CD14-positive monocyte (primary cell): ENCODE measurements around the gene PLXNA4. TPM values are rescaled to one million over a fixed set of nuclear protein-coding genes. Genes with fewer than 3 reads are reported as not detected.

Source experiments
- DNase-seq, 3 donors: peaks; one replicate each; pipeline ENCODE4 v3.0.0-alpha.2; 2011 to 2022
- H2AFZ ChIP-seq: 2 replicates; pipeline ENCODE4 v1.6.0; 2012; ENCODE audit warnings: mild to moderate bottlenecking, low read depth, low read length, inconsistent platforms; ENCODE audit not compliant: insufficient read depth, poor library complexity, severe bottlenecking
- H3K27ac ChIP-seq, 2 donors: 1 replicate in 1 of 2; 2 replicates in 1 of 2; pipeline ENCODE4 v1.5.1; 2012 to 2013; ENCODE audit warnings: low read length in 2 of 2, control low read depth in 1 of 2, inconsistent platforms in 1 of 2, low read depth in 1 of 2, mild to moderate bottlenecking in 1 of 2
- H3K27me3 ChIP-seq, 2 donors: one replicate each; pipeline versions ENCODE4 v1.6.0 to v1.6.1; 2011 to 2013; ENCODE audit warnings: low read length in 2 of 2; ENCODE audit not compliant: control insufficient read depth in 2 of 2, insufficient read depth in 2 of 2
- H3K36me3 ChIP-seq, 2 donors: replicated peaks in 1 of 2; 1 replicate in 1 of 2; 2 replicates in 1 of 2; pipeline versions ENCODE4 v1.5.1 to v1.6.1; 2012 to 2013; ENCODE audit warnings: low read length in 2 of 2, control low read depth in 1 of 2, inconsistent platforms in 1 of 2, mild to moderate bottlenecking in 1 of 2; ENCODE audit not compliant: insufficient read depth in 2 of 2, control insufficient read depth in 1 of 2
- H3K4me1 ChIP-seq, 2 donors: 1 replicate in 1 of 2; 2 replicates in 1 of 2; pipeline versions ENCODE4 v1.5.1 to v1.6.1; 2012 to 2013; ENCODE audit warnings: low read length in 2 of 2, control low read depth in 1 of 2, inconsistent platforms in 1 of 2, mild to moderate bottlenecking in 1 of 2, moderate library complexity in 1 of 2; ENCODE audit not compliant: insufficient read depth in 2 of 2, control insufficient read depth in 1 of 2
- H3K4me2 ChIP-seq: replicated peaks from 2 replicates; pipeline ENCODE3; 2012; ENCODE audit warnings: low read length, moderate library complexity, mild to moderate bottlenecking; ENCODE audit not compliant: poor library complexity, severe bottlenecking; ENCODE audit errors: extremely low read depth
- H3K4me3 ChIP-seq, 3 experiments: fragments of 200-600 bp in 1 of 3; sonication (generic) in 1 of 3; replicated peaks in 1 of 3; 1 replicate in 2 of 3; 2 replicates in 1 of 3; pipeline ENCODE4 v1.5.1; 2011 to 2013; ENCODE audit warnings: low read length in 3 of 3, mild to moderate bottlenecking in 3 of 3, control low read depth in 2 of 3, low read depth in 2 of 3, inconsistent platforms in 1 of 3, moderate library complexity in 1 of 3
- H3K79me2 ChIP-seq: 2 replicates; pipeline ENCODE4 v1.6.0; 2012; ENCODE audit warnings: mild to moderate bottlenecking, control low read depth, inconsistent platforms, low read length, moderate library complexity; ENCODE audit not compliant: insufficient read depth
- H3K9ac ChIP-seq: 2 replicates; pipeline ENCODE4 v1.6.0; 2017; ENCODE audit warnings: low read length, mild to moderate bottlenecking; ENCODE audit not compliant: insufficient read depth, poor library complexity, severe bottlenecking
- H3K9me3 ChIP-seq, 2 donors: replicated peaks in 1 of 2; 1 replicate in 1 of 2; 2 replicates in 1 of 2; pipeline versions ENCODE4 v1.5.1 to v1.6.1; 2012 to 2013; ENCODE audit warnings: low read length in 2 of 2, control low read depth in 1 of 2; ENCODE audit not compliant: control insufficient read depth in 1 of 2, insufficient read depth in 1 of 2
- H4K20me1 ChIP-seq: 2 replicates; pipeline ENCODE4 v1.6.0; 2012; ENCODE audit warnings: mild to moderate bottlenecking, low read length, control low read depth, moderate library complexity; ENCODE audit not compliant: insufficient read depth
- H3K27ac Mint-ChIP-seq, 7 donors: one replicate each; pipeline ENCODE4 v1.8.0; 2020; ENCODE audit warnings: mild to moderate bottlenecking in 7 of 7, mixed read lengths in 7 of 7, moderate library complexity in 6 of 7, inconsistent platforms in 2 of 7
- H3K27me3 Mint-ChIP-seq, 3 donors: one replicate each; pipeline ENCODE4 v1.8.0; 2021 to 2022; ENCODE audit warnings: low read depth in 3 of 3, mild to moderate bottlenecking in 3 of 3, mixed read lengths in 3 of 3, moderate library complexity in 3 of 3, inconsistent platforms in 1 of 3
- H3K36me3 Mint-ChIP-seq, 2 donors: one replicate each; pipeline ENCODE4 v1.8.0; 2020; ENCODE audit warnings: mixed read lengths in 2 of 2, inconsistent platforms in 1 of 2, mild to moderate bottlenecking in 1 of 2
- H3K4me1 Mint-ChIP-seq: one replicate; pipeline ENCODE4 v1.8.0; 2020; ENCODE audit warnings: mild to moderate bottlenecking, mixed read lengths
- H3K4me3 Mint-ChIP-seq, 2 donors: one replicate each; pipeline ENCODE4 v1.8.0; 2020; ENCODE audit warnings: mild to moderate bottlenecking in 2 of 2, mixed read lengths in 2 of 2, moderate library complexity in 1 of 2
- H3K9me3 Mint-ChIP-seq, 7 donors: one replicate each; pipeline ENCODE4 v1.8.0; 2020 to 2022; ENCODE audit warnings: mixed read lengths in 7 of 7, mild to moderate bottlenecking in 6 of 7, moderate library complexity in 6 of 7, inconsistent platforms in 2 of 7
- CTCF ChIP-seq: fragments of 200-600 bp; IDR thresholded peaks from one replicate; pipeline ENCODE4 v1.8.0; 2022; ENCODE audit warnings: antibody characterized with exemption, mild to moderate bottlenecking
- WGBS: methylation state at CpG from one replicate; pipeline ENCODE4 v1.1.5; 2013; ENCODE audit warnings: missing lambda C conversion rate; ENCODE audit not compliant: insufficient coverage; 5-methylcytosine and 5-hydroxymethylcytosine counted together
- intact Hi-C, 2 donors: fragments of 100-400 bp; cut with micrococcal nuclease; formaldehyde crosslinking; loops; one replicate each; pipeline versions ENCODE4 v1.15.0 to v1.15.1; 2023
- polyA plus RNA-seq, 3 donors: library from polyadenylated mRNA; depleted of rRNA in 1 of 3; unstranded in 2 of 3; stranded (reverse) in 1 of 3; fragments of 300-500 nt in 2 of 3; fragments of >200 nt in 1 of 3; fragmentation: Illumina TruSeq in 2 of 3; gene quantifications; 1 replicate in 2 of 3; 2 replicates in 1 of 3; pipeline ENCODE4 v1.2.3, GENCODE V29; 2012 to 2021

PLXNA4 gene
- polyA plus RNA-seq, 3 donors, result not detected

- no peaks in the 10 kb centered on the region for H3K36me3 ChIP-seq
- TF ChIP-seq CTCF, result no peak
- no peak overlapping the region for H3K9ac ChIP-seq
- peak overlapping the region in 1 of 7 donors; percentile 11 for H3K27ac Mint-ChIP-seq
- no peaks in the 10 kb centered on the region for H4K20me1 ChIP-seq
- H2AFZ ChIP-seq, result no peak overlapping the region
- peaks cover 0 to 8% (median 0%) of the 10 kb centered on the region in 7 donors for H3K9me3 Mint-ChIP-seq
- WGBS, result 88% methylated on average over 5 of the region's 9 CpGs
- peaks cover 3% of the 10 kb centered on the region for H3K4me1 Mint-ChIP-seq
- no peak overlapping the region for H3K4me3 ChIP-seq
- peaks cover 5 to 28% of the 10 kb centered on the region in 2 donors for H3K27me3 ChIP-seq
- peaks cover 21 to 43% (median 22%) of the 10 kb centered on the region in 3 donors for H3K27me3 Mint-ChIP-seq
- H3K4me3 Mint-ChIP-seq, result no peak overlapping the region
- H3K36me3 Mint-ChIP-seq, result no peaks in the 10 kb centered on the region
- H3K79me2 ChIP-seq, result no peaks in the 10 kb centered on the region
- intact Hi-C loops, result no loop called here
- H3K4me2 ChIP-seq, result no peak overlapping the region
- no peaks in the 10 kb centered on the region for H3K4me1 ChIP-seq
- no peak overlapping the region for H3K27ac ChIP-seq
- no peaks in the 10 kb centered on the region for H3K9me3 ChIP-seq
- no peak for DNase-seq
These were observed 95.7 kb downstream of the PLXNA4 start for GRCh38 chr7:132480534-132480933.

GRCh38 chr7:132476541-132476940, 99.7 kb downstream of the PLXNA4 start:
- peaks cover 15 to 42% of the 10 kb centered on the region in 2 donors for H3K27me3 ChIP-seq
- no peaks in the 10 kb centered on the region for H3K9me3 ChIP-seq
- peaks cover 0 to 8% (median 0%) of the 10 kb centered on the region in 7 donors for H3K9me3 Mint-ChIP-seq
- H3K79me2 ChIP-seq, result no peaks in the 10 kb centered on the region
- no peaks in the 10 kb centered on the region for H3K36me3 ChIP-seq
- TF ChIP-seq CTCF, result no peak
- H2AFZ ChIP-seq, result no peak overlapping the region
- H3K27me3 Mint-ChIP-seq, result peaks cover 38 to 51% (median 38%) of the 10 kb centered on the region in 3 donors
- H3K4me2 ChIP-seq, result no peak overlapping the region
- no peaks in the 10 kb centered on the region for H4K20me1 ChIP-seq
- H3K4me1 ChIP-seq, result no peaks in the 10 kb centered on the region
- no peak overlapping the region for H3K9ac ChIP-seq
- DNase-seq, result no peak
- intact Hi-C loops, result no loop called here
- no peaks in the 10 kb centered on the region for H3K4me1 Mint-ChIP-seq
- H3K4me3 ChIP-seq, result no peak overlapping the region
- H3K27ac ChIP-seq, result no peak overlapping the region
- H3K27ac Mint-ChIP-seq, result no peak overlapping the region
- H3K4me3 Mint-ChIP-seq, result no peak overlapping the region
- no peaks in the 10 kb centered on the region for H3K36me3 Mint-ChIP-seq
- WGBS, result 93% methylated on average over 1 of the region's 1 CpG
